NCI-H2171 (cell line): ENCODE data around the gene DNAH9.

Source experiments
- DNase-seq: peaks from one replicate; lab custom pipeline; 2025; lab: John Stamatoyannopoulos, UW

DNAH9 gene

DNA sequence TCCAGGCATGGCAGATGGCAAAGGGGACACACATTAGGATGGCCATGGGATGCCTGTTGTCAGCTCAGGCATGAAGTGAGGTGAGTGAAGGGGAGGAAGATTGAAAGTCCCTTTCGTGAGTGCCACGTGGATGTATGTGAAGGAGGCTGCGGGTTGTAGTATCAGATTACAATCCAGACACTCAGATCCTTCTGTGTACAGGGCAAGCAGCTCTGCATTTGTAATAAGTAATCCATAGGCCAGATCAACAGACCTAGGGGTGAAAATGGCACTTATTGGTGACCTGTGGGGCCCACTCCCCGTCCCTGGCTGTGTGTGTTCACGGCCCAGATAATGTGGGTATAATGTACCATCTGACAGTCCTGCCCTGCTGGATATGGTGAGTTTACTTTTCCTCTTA is 159.5 kb downstream of the DNAH9 start:
- no peak for DNase-seq

DNA sequence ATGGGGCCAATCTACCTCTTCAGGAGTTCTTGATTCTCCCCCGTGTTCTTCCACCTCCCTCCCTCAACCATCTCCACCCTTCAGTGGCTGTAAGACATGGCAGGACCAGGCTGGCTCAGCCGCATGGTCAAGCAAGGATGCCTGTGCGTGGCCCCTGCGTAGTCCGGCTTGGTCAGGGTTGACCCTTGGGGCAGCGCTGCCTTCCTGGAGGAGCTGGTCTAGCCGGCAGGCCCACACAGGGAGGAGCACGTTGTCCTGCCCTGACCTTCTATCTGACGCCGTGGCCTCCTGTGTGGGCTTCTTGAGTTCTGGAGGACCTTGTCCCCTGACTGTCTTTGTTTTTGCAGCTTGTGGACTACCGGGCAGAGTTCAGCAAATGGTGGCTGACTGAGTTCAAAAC is 169.8 kb downstream of the DNAH9 start:
- no peak for DNase-seq

DNA sequence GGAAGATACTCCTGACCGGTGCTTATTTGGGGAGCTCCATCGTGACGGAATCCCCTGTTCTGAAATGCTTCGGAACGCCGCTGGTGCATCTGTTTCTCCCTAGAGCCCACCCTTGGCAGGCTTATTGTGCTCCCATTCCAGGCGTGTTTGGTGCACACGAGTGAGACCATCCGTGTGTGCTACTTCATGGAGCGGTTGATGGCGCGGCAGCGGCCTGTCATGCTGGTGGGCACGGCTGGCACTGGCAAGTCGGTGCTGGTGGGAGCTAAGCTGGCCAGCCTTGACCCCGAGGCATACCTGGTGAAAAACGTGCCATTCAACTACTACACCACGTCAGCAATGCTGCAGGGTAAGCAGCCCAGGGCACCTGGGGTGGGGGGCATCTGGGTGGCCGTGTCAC is 170.7 kb downstream of the DNAH9 start:
- no peak for DNase-seq

DNA sequence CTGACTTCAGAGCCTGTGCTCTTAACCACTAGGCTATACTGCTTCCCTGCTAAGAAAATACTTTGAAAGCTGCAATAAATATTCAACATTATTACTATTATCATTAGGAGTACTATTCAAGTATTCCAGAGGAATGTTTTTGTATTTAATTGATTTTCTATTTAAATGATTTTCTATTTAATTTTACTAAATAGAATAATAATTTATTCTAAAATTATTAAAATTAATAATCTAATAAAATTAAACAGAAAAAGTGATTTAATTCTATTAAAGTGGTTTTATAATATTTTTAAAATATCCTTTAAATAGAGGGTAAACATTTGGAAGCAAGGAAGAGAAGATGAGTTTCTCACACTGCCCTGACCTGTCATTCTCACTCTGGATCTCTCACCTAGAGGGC is 173.8 kb downstream of the DNAH9 start:
- no peak for DNase-seq

DNA sequence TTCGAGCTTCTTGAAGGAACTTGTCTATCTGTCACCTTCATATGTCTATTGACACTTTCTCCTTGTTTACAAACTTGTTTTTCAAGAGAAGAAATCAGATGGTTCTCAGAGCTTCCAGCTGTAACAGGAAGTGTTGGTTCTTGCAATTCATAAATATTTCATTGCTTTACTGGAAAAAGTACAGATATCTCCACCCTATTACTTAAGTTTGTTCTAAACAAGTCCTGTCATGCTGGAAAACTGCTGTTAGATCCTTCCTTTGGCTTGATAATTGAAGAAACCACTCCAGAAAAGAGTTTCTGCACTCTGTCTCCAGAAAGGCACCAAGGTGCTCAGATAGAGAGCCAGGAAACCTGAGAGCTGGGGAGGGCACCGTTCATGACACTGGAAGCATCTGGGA is 181.6 kb downstream of the DNAH9 start:
- no peak for DNase-seq

DNA sequence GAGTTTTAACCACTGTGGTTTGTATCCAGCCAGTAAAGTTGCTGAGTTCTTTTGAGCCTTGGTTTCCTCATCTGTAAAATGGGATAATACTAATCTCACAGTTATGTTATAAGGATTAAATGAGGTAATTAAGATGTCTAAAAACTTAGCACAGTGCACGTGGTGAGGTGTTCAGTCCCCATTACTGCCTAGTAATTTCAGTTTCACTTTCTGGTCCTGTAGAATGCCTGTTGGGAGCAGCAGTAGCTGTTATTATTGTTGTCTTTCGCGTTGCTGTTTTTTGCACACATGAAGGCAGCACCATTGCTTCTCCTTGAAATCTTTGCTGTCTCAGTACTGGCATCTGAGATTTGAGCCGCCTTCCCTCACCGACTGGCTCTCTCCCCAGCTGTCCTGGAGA is 182.4 kb downstream of the DNAH9 start:
- DNase-seq: no peak

DNA sequence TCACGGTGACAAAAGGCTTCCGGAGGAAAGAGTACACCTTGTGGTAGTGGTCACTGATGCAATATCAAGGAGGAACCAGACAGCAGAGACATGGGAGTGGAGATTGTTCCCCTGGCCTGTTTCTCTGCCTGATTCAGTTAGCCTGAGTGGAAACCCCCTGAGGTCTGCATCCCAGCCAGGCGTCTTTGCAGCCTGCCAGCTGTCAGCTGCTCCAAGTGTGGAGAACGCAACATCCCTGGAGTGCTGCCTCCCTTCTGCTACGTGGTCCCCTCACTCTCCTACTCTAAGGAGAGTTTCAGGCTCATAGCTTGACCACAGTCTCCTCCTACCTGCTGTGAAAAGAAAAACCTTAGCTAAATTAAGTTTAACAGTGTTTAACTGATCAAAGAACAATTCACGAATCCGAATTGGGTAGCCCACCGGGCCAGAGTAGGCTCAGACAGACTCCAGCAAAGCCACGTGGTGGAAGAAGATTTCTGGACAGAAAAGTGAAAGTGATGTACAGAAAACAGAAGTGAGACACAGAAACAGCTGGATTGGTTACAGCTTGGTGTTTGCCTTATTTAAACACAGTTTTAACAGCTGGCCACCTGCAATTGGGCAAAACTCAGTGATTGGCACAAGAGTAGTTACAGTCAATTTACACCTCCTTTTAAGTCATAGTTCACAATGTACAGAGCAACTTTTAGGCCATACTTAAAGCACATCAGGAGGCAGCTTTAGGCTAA is 188.6 kb downstream of the DNAH9 start:
- no peak for DNase-seq

DNA sequence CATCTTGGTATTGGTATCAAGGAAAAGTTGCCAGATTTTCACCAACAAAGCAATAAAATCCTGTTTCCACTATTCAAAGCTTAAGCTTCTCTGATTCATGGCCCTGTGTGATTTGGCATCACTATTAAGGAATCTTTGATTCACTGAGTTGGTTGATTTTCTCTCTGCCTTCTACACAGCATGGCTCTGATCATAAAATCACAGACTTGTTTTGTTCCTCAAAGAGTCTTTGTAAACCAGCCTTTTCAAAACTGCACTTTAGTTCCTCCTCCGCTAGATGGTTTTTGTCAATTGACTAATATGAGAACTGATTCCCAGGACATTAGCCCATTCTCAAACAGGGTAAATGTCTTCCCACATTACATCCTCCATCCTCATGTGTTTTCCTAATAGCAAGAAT is 197.6 kb downstream of the DNAH9 start:
- DNase-seq: no peak

DNA sequence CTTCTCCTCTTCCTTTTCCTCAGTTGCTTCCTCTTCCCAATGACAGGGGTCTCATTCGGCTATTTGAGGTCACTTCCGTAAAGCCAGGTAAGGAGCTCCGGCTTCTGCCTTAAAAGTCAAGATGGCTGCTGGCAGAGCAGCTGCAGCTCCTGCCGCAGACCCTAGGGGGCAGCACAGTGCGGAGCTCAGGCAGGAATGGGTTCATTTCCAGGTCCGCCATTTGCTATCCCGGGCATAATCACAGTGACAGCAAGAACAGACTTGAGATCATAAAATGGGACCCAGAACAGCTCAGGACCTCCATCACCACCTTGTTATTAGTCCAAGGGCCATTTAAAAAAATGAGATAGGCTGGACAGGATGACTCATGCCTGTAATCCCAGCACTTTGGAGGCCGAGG is 199.5 kb downstream of the DNAH9 start:
- DNase-seq: no peak

DNA sequence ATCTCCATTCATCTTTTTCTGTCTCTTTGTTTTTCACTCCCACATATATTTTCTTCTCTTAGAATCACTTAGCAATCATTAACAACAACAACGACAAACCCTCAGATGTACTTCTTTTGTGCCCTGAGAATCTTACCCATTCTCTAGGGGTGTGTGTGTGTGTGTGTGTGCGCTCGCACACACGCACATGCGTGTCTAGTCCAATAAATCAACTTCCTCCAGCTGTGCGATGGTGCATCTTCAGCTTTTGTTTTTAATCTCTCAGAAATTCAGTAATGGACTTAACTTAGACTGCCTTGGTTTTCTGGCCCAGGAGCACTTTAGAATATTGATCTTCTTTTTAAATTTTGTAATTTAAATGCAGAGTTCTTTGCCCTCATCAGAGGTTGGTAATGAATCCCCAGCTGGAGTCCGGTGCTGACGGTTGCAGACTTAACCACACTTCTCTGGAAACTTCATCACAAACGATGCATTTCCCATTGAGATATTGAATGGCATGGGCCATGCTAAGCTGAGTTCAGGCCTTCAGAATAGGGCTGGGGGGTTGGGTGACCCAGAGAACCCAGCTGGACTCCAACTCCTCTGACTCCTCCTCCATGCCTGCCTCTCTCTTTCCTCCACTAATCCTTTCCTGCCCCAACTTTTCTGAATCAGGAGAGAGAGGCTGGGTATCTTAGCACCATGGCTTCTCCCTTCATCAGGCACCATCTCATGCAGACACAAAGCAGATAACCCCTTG is 205.1 kb downstream of the DNAH9 start:
- no peak for DNase-seq

DNA sequence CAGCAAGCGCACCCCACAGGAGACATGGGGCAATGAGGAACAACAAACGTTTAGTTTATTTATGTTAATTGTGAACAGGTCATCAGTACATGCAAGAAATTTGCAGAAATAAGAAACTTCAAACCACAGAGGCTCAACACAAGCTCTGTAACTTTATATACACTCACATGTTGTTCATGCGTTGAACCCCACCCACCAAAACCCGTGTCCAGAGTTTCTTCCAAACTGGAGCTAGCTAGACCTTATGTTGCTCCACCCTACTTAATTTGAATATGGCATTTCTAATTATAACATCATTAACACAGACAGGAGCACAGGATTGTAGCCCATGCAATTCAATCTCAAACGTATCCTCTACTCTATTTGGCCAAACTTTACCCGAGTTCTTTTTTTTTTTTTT is 206.9 kb downstream of the DNAH9 start:
- DNase-seq: no peak

DNA sequence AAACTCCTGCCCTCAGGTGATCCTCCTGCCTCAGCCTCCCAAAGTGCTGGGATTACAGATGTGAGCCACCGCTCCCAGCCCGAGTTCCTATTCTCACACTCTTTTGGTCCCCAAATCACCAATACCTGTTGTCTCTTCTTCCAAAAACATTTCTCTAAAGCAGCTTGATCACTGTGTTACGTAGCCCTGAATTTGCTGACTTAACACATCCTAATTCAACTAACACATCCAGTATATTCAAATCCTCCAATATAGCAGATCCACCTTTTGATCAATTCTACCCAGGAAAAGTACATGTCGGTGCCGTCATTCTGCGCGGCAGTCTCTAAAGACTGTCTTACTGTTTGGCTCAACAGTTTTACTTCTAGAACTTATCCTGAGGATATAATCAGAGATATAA is 207.7 kb downstream of the DNAH9 start:
- DNase-seq: no peak

DNA sequence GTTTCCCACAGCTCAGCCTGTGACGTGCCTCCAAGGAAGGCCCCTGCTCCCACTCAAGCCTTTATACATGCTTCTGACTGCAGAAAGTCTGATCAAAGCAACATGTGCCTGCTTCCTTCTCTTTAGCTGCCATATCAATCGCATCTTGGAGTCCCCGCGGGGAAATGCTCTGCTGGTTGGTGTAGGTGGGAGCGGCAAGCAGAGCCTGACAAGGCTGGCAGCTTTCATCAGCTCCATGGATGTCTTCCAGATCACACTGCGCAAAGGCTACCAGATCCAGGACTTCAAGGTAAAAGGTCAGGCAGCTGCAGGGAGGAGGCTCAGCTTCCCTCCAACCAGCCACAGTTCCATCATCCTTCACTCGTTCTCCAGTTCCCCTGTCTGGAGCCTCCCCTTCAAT is 209.3 kb downstream of the DNAH9 start:
- DNase-seq: no peak

DNA sequence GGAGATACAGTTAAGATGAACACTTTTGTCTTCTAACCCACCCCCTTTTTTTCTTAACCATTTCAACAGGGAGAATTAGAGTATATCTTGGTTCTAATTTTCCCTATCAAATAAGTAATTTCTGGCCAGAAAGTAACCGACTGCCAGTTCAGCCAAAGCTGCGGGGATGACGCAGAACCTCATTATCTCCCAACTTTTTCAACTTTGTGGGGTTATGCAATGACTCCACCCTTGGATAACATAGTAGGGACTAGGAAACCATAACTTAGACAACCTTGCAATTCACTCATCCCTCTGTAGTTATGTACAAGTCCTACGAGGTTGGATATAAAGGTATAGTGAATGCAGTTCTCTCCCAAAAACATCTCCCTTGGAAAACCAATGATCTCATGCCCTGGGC is 215.0 kb downstream of the DNAH9 start:
- DNase-seq: no peak

DNA sequence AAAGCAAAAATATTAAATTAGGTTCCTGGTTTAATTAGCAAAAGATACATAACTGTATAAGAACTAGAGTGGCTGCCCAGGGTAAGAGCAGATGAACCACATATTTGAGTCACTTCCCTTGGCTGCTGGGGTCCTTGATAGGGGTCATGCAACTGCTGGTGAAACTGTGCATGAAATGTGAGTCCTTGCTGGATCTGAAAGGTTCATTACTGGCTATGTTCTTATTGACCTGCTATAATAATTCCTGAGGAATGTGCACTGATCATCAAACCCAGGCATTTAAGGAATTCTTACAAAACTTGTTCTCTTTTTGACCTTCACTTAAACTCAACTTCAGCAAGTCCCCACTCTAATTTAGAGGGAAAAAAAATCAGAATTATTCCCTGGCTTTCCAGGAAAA is 215.6 kb downstream of the DNAH9 start:
- no peak for DNase-seq

DNA sequence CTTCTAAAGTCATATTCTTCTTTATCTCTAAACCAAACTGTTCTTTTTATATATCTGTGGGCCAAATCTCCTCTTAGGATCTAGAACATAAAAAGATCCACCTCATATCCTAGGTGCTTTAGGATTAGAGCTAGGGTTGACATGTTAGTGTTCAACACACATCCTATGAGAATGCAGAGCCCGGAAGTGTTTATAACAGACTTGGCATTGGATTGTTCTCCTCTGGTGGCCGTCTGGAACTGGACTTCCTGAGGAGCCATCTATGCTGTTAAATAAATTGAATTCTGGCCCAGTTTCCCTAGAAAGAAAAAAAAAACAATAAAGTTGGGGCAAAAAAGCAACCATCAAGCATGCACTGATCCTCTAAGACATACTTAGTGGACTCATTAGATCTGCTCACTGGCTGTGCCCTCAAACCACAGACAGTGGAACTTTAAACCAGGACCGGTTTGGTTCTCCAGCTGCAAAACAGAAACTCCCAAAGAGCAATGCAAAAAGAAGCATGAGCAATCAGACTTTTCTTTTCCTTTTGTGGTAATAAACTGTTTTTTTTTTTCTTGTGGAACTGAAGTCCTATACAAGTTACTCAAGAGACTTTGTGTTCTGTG is 216.5 kb downstream of the DNAH9 start:
- no peak for DNase-seq

DNA sequence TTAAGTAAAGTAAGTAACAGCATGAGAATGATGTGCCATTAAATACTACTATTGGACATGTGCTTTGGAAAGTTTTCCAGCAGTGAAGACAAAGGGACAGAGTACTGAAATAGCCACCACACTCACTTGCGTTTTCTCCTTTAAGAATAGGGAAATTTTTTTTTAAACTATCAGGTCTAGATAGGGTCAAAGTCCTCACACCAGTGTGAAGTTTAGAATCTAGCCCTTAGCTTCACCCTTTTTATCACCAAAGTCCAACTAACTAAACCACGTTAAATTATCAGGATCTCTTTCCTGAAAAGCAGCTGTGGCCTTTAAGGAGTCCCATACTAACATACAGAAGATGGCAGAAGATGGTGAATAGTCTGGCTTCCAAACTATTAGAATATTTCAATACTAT is 218.1 kb downstream of the DNAH9 start:
- no peak for DNase-seq

DNA sequence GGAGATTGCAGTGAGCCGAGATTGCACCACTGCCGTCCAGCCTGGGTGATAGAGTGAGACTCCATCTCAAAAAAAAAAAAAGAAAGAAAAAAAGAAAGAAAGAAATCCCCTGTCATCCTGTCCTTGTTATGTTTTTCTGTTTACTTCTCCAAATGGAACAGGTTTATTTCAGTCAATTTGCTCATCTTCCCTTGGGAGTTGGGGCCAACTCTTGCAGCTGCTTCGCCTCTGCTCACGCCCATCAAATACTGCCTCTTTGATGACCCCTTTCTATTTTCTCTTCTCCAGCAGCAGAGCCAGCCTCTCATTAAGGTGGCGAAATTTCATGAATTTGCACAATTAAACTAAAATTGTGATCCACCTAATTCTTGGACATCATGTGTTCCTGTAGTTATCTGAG is 225.6 kb downstream of the DNAH9 start:
- no peak for DNase-seq

DNA sequence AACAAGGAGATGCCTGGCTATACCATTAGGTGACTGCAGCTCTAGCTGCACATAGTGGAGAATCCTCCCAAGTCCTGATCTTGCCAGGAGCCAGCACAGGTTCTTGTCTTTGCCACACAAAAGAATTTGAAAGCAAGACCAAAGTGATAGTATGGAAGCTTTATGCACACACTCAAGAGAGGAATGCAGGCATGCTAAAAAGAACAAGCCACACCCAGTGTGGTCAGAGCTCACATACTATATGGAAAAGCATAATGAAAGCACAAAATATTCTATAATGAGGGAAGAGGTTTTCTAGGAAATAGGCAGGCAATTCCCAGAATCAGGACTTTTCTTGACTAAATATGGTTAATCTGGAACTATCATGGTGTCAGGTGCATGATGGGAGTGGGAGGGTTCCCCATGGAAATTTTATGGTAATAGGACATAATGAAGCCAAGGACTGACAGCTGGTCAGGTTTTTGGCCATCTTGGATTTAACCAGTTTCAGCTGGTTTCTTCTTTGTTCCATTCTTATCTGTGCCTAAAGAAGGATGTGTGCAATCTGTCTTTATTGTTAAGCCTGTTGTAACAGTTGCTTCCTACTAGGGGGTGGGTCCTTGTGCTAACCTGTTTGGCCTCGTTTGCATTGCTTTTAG is 227.4 kb downstream of the DNAH9 start:
- no peak for DNase-seq

DNA sequence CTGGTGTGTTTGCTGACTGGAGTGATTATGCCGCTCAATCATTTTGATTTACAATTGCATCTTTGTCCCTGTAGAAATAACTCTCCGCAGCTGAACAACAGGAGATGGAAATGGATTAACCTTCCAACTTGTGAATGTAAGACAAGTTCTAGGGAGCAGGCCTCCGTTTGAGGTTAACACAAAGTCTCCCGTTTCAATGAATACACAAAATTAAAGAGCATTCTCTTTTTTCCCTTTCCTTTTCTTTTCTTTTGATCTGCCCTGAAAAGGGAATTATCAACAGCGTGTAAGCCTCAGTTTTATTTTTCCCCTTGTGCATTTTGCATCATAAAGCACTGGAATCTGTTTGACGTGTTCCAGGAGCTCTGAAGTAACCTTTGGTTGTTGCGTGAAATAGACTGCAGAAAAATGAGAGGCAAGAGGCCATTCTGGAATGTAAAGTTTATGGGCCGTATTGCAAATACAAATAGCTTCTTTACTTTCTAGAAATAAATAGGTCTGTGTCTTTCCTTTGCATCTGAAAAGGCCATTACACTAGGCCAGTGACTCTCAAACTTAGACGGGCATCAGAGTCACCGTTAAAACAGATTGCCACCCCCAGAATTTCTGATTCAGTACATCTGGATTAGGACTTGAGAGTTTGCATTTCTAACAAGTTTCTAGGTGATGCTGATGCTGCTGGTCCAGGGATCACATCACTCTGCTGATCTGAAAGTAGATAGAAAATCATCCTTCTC is 234.3 kb downstream of the DNAH9 start:
- no peak for DNase-seq

DNA sequence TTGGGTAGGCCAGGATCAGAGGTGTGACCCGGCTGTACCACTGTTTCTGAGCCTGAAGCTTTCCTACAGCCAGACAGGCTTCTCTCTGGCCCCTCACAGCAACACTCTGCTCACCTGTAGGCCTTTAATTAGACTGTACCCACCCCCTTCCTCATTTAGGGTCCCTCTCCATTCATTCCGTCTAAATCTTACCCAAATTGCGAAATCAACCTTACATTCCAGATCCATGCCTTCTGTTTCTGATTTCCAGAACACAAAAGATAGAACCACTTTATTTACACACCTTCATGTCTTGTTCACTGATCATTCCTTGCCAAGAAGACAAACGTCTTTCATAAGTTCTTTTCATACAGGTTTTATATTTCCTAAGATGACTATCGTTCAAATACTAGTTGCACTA is 238.2 kb downstream of the DNAH9 start:
- no peak for DNase-seq

DNA sequence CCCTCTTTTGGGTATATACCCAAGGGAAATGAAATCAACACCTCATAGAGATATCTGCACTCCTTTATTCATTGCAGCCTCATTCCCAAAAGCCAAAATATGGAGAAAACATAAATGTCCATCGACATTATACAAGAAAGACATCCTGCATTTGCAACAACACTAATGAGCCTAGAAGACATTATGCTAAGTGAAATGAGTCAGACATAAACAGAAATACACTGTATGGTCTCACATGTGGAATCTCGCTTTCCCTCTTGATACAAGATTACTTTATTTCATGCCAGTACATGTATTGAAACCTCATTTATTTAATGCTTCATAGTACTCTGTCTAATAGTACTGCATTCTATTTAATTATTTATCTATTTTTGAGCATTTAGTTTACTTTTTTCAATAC is 241.8 kb downstream of the DNAH9 start:
- DNase-seq: no peak
